AG04450 (cell line): Measurements from ENCODE around the gene CALR. TPM values are rescaled to one million over a fixed set of nuclear protein-coding genes. Genes with fewer than 3 reads are reported as not detected.

Experiments
- CTCF ChIA-PET: fragments of 300-600, 350-600 bp; formaldehyde crosslinking; extraction: SDS; loops from one replicate; lab custom pipeline; 2022; ENCODE audit warnings: antibody characterized with exemption, inconsistent platforms; lab: Charles Lee
- POLR2A ChIA-PET: fragments of 350-600 bp; formaldehyde crosslinking; extraction: SDS; loops from one replicate; lab custom pipeline; 2021; ENCODE audit warnings: antibody characterized with exemption, inconsistent platforms; lab: Yijun Ruan, JAX
- DNase-seq: peaks from one replicate; pipeline ENCODE4 v3.0.0-alpha.2; 2011; ENCODE audit warnings: low read depth, low spot score
- H3K27ac ChIP-seq: one replicate; pipeline ENCODE4 v1.5.1; 2012; ENCODE audit warnings: low read depth, low read length, control low read depth
- H3K27me3 ChIP-seq: one replicate; pipeline ENCODE4 v1.6.0; 2012; ENCODE audit warnings: low read length; ENCODE audit not compliant: control insufficient read depth, insufficient read depth
- H3K4me3 ChIP-seq: 2 replicates; pipeline ENCODE4 v1.5.1; 2011; ENCODE audit warnings: mild to moderate bottlenecking, low read depth, low read length, control low read depth
- H3K9me3 ChIP-seq: 2 replicates; pipeline ENCODE4 v1.5.1; 2012; ENCODE audit warnings: low read length; ENCODE audit not compliant: control insufficient read depth, insufficient read depth
- polyA plus RNA-seq: library from polyadenylated mRNA; depleted of rRNA; stranded (reverse); fragments of >200 nt; gene quantifications from 2 replicates; pipeline ENCODE4 v1.2.3, GENCODE V29; 2011
- TF ChIP-seq, protein P1 (sequence below): IDR thresholded peaks from 2 replicates; pipeline ENCODE4 v1.5.1; 2011; ENCODE audit warnings: low read depth, low read length, control low read depth, inconsistent platforms

Gene CALR
- polyA plus RNA-seq, 1 experiment = 1,650 TPM

DNA sequence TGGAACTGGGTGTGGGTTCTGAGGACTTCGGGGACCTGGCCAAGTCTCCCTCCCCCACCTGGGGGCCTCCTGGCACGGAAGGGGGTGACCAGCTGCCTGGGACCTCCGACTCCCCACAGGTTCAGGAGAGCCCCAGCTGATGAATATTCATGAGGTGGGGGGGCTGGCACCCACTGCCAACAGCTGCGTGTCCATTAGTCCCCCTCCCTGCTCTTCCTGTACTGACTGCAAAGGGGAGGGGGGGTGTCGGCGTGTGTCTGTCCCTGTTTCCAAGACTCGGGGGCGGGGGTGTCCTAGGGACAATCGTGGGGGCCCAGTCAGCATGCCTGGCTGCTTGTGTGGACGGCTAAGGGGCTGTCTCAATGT is 46.3 kb downstream of the CALR start:
- Histone ChIP-seq H3K27me3 (no peaks in the 10 kb centered on the region), H3K4me3 (no peak overlapping the region), H3K27ac (no peak overlapping the region), H3K9me3 (peaks cover 7% of the 10 kb centered on the region; the same call in 1 of the 2 replicates)
- POLR2A ChIA-PET = no interaction called here
- CTCF ChIA-PET = interaction anchor here (2.6 to 4.9 kb wide), 2 partner anchors 76 to 109 kb away, joined by 24 to 69 read pairs; no protein-coding TSS in a partner anchor
- TF ChIP-seq, protein P1, sequence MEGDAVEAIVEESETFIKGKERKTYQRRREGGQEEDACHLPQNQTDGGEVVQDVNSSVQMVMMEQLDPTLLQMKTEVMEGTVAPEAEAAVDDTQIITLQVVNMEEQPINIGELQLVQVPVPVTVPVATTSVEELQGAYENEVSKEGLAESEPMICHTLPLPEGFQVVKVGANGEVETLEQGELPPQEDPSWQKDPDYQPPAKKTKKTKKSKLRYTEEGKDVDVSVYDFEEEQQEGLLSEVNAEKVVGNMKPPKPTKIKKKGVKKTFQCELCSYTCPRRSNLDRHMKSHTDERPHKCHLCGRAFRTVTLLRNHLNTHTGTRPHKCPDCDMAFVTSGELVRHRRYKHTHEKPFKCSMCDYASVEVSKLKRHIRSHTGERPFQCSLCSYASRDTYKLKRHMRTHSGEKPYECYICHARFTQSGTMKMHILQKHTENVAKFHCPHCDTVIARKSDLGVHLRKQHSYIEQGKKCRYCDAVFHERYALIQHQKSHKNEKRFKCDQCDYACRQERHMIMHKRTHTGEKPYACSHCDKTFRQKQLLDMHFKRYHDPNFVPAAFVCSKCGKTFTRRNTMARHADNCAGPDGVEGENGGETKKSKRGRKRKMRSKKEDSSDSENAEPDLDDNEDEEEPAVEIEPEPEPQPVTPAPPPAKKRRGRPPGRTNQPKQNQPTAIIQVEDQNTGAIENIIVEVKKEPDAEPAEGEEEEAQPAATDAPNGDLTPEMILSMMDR = no peak
- DNase-seq = no peak

DNA sequence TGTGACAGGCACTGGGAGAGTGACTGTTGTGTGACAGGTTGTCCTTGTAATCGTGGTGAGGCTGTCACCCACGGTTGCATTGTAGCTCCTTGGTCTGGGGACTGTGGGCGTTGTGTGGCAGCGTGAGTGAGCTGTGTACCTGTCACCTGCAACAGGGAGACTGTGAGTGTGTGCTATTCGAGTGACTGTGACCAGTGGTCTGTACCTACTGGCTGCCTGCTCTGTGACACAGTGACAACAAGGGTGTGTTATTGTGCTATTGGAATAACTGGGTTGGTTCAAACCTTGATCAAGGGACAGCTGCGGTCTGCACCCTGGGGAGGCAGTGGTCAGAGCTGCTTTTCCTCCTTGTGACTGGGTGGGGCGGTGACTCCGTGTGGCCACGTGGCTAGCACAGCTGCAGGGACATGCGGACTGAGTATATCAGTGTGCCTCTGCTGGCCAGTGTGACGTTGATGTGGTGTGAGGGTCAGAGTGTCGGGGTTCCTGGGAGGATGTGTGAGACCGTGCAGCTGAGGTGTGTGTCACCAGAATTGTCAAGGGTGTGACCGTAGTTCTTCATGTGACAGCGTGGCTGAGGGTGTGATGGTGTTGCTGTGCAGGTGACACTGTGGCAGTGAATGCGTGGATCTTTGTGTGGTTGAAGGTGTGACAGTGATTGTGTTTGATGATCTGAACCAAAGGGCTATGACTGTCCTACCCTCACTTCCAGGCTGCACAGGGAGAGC is 46.8 kb downstream of the CALR start:
- ChIA-PET CTCF (interaction anchor here (2.6 to 4.9 kb wide), 2 partner anchors 76 to 109 kb away, joined by 24 to 69 read pairs; no protein-coding TSS in a partner anchor), POLR2A (no interaction called here)
- TF ChIP-seq, protein P1 = no peak

DNA sequence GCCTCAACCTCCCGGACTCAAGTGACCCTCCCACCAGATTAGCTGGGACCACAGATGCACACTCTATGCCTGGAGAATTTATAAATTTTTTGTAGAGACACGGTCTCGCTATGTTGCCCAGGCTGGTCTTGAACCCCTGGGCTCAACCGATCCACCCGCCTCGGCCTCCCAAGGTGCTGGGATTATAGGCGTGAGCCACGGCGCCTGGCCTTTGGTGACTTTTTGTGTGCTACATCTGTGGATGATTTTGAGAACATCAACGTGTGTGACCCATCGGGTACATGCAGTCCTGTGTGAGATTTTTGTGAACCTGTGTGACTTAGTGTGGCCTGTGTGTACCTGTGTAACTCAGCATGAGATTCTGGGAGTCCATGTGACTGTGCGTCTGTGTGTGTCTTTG is 48.3 kb downstream of the CALR start:
- H3K27ac ChIP-seq = no peak overlapping the region
- DNase-seq = no peak
- ChIA-PET CTCF (interaction anchor here (1.0 kb wide), 1 partner anchor 22 kb away, joined by 3 read pairs; no protein-coding TSS in a partner anchor), POLR2A (no interaction called here)
- TF ChIP-seq, protein P1 = no peak
- no peak overlapping the region for H3K4me3 ChIP-seq
- peaks cover 8% of the 10 kb centered on the region; the same call in 1 of the 2 replicates for H3K9me3 ChIP-seq
- no peaks in the 10 kb centered on the region for H3K27me3 ChIP-seq

More for the DNA sequence above, 46.8 kb downstream of the CALR start:
- DNase-seq = no peak
- peaks cover 8% of the 10 kb centered on the region; the same call in 1 of the 2 replicates for H3K9me3 ChIP-seq
- H3K27ac ChIP-seq = no peak overlapping the region
- H3K4me3 ChIP-seq = no peak overlapping the region
- H3K27me3 ChIP-seq = no peaks in the 10 kb centered on the region

DNA sequence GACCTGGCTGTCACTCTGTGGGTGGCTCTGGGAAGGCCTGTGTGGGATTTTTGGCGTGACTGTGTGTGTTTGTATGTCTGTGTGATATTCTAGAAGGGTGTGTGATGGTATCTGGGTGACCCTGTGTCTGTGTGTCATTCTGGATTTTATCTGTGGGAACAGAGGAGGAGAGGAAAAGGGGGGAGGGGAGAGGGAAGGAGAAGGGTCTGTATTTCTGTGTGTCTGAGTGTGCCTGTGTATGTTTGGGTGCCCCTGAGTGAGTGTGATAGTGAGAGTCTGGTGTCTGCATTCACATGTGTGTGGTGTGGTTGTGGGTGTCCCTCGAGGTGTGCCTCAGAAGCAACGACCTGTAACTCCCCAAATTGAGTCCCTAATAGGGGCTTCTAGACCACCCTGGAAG is 48.8 kb downstream of the CALR start:
- no peak overlapping the region for H3K4me3 ChIP-seq
- TF ChIP-seq, protein P1 = no peak
- CTCF ChIA-PET = no interaction called here
- H3K27ac ChIP-seq = no peak overlapping the region
- H3K27me3 ChIP-seq = no peaks in the 10 kb centered on the region
- peaks cover 8% of the 10 kb centered on the region; the same call in 1 of the 2 replicates for H3K9me3 ChIP-seq
- DNase-seq = no peak
- POLR2A ChIA-PET = no interaction called here

DNA sequence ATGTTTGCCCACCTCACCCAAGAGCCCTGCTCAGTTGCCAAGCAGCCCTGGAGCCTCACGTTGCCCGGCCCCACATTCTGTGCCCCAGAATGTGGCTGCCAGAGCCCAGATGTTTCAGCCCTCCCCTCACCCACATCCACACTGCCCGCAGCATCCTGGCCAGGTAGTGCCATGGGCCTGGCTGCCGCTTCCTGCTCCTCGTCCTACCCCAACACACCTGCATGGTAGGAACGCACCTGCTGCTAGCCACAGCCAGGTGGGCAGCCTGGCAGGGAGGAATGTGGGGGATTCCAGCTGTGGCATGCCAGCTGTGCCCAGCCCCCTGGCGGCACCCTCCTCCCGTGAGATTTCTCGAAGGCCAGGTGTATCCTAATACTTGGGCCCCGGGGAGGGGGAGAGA is 49.4 kb downstream of the CALR start:
- no peak for DNase-seq
- POLR2A ChIA-PET = no interaction called here
- peaks cover 8% of the 10 kb centered on the region; the same call in 1 of the 2 replicates for H3K9me3 ChIP-seq
- no peak overlapping the region for H3K4me3 ChIP-seq
- CTCF ChIA-PET = no interaction called here
- no peaks in the 10 kb centered on the region for H3K27me3 ChIP-seq
- TF ChIP-seq, protein P1 = no peak
- no peak overlapping the region for H3K27ac ChIP-seq
